Measurements from ENCODE around the gene TMEM119.

Gene TMEM119

GRCh38 chr12:108622921-108623514, 25.1 kb upstream of the TMEM119 start:
- Histone ChIP-seq H2BK5ac (ENCODE audit: low read length) (no peak overlapping the region), H4K8ac (ENCODE audit: low read depth, low read length) (no peak overlapping the region), H3K9ac (ENCODE audit: low read length) (no peak overlapping the region), H3K79me1 (ENCODE audit: low read length) (no peaks in the 10 kb centered on the region), H3K27me3 (ENCODE audit: insufficient read depth, low read length, poor library complexity) (no peaks in the 10 kb centered on the region), H3K4me3 (ENCODE audit: low read length) (no peak overlapping the region), H3K18ac (ENCODE audit: low read length) (no peak overlapping the region), H3K56ac (ENCODE audit: low read length) (no peak overlapping the region), H2BK120ac (ENCODE audit: low read depth, low read length) (no peak overlapping the region), H2AK5ac (ENCODE audit: low read length) (no peak overlapping the region), H3K4me2 (ENCODE audit: low read length) (no peak overlapping the region), H3K27ac (ENCODE audit: low read depth, low read length) (no peak overlapping the region), H3K4ac (ENCODE audit: low read depth, low read length) (no peak overlapping the region), H4K5ac (ENCODE audit: low read length) (no peak overlapping the region), H3K4me1 (ENCODE audit: control insufficient read depth, low read depth, low read length) (no peaks in the 10 kb centered on the region), H2BK15ac (replicated peaks; ENCODE audit: low read depth) (no peak overlapping the region), H3K23ac (ENCODE audit: low read length) (no peak overlapping the region), H3K36me3 (ENCODE audit: control insufficient read depth, insufficient read depth, low read length) (no peaks in the 10 kb centered on the region), H3K79me2 (ENCODE audit: control insufficient read depth, insufficient read depth, low read length) (no peaks in the 10 kb centered on the region)
- WGBS (ENCODE audit: extremely low coverage, insufficient coverage, low lambda C conversion rate) = no CpG with 5 or more reads among the region's 14 CpGs
- no peak for DNase-seq

- Histone ChIP-seq H3K4me3 (ENCODE audit: low read length) (no peak overlapping the region), H2AK5ac (ENCODE audit: low read length) (no peak overlapping the region), H3K4ac (ENCODE audit: low read depth, low read length) (no peak overlapping the region), H3K27ac (ENCODE audit: low read depth, low read length) (no peak overlapping the region), H2BK5ac (ENCODE audit: low read length) (no peak overlapping the region), H3K36me3 (ENCODE audit: control insufficient read depth, insufficient read depth, low read length) (no peaks in the 10 kb centered on the region), H3K79me2 (ENCODE audit: control insufficient read depth, insufficient read depth, low read length) (no peaks in the 10 kb centered on the region), H3K4me2 (ENCODE audit: low read length) (no peak overlapping the region), H3K9ac (ENCODE audit: low read length) (no peak overlapping the region), H3K4me1 (ENCODE audit: control insufficient read depth, low read depth, low read length) (no peaks in the 10 kb centered on the region), H3K79me1 (ENCODE audit: low read length) (no peaks in the 10 kb centered on the region), H3K18ac (ENCODE audit: low read length) (no peak overlapping the region), H3K23ac (ENCODE audit: low read length) (no peak overlapping the region), H3K56ac (ENCODE audit: low read length) (no peak overlapping the region), H2BK15ac (replicated peaks; ENCODE audit: low read depth) (no peak overlapping the region), H4K8ac (ENCODE audit: low read depth, low read length) (no peak overlapping the region), H3K27me3 (ENCODE audit: insufficient read depth, low read length, poor library complexity) (no peaks in the 10 kb centered on the region), H2BK120ac (ENCODE audit: low read depth, low read length) (no peak overlapping the region), H4K5ac (ENCODE audit: low read length) (no peak overlapping the region)
- no CpG with 5 or more reads among the region's 4 CpGs for WGBS (ENCODE audit: extremely low coverage, insufficient coverage, low lambda C conversion rate)
- DNase-seq = peak; percentile 94
These were observed 24.5 kb upstream of the TMEM119 start for GRCh38 chr12:108622421-108622820.

GRCh38 chr12:108621161-108621560, 23.3 kb upstream of the TMEM119 start:
- Histone ChIP-seq H3K36me3 (ENCODE audit: control insufficient read depth, insufficient read depth, low read length) (no peaks in the 10 kb centered on the region), H3K18ac (ENCODE audit: low read length) (no peak overlapping the region), H2BK5ac (ENCODE audit: low read length) (no peak overlapping the region), H3K56ac (ENCODE audit: low read length) (no peak overlapping the region), H3K79me1 (ENCODE audit: low read length) (no peaks in the 10 kb centered on the region), H3K4me1 (ENCODE audit: control insufficient read depth, low read depth, low read length) (no peaks in the 10 kb centered on the region), H3K79me2 (ENCODE audit: control insufficient read depth, insufficient read depth, low read length) (no peaks in the 10 kb centered on the region), H4K5ac (ENCODE audit: low read length) (no peak overlapping the region), H3K9ac (ENCODE audit: low read length) (no peak overlapping the region), H3K4me2 (ENCODE audit: low read length) (no peak overlapping the region), H2BK15ac (replicated peaks; ENCODE audit: low read depth) (no peak overlapping the region), H3K4ac (ENCODE audit: low read depth, low read length) (no peak overlapping the region), H4K8ac (ENCODE audit: low read depth, low read length) (no peak overlapping the region), H3K27me3 (ENCODE audit: insufficient read depth, low read length, poor library complexity) (no peaks in the 10 kb centered on the region), H3K23ac (ENCODE audit: low read length) (no peak overlapping the region), H3K27ac (ENCODE audit: low read depth, low read length) (no peak overlapping the region), H2BK120ac (ENCODE audit: low read depth, low read length) (no peak overlapping the region), H2AK5ac (ENCODE audit: low read length) (no peak overlapping the region), H3K4me3 (ENCODE audit: low read length) (no peak overlapping the region)
- DNase-seq = no peak
- WGBS (ENCODE audit: extremely low coverage, insufficient coverage, low lambda C conversion rate) = no CpG with 5 or more reads among the region's 3 CpGs

- no peak overlapping the region for H3K27ac ChIP-seq (ENCODE audit: low read depth, low read length)
These were observed 22.5 kb upstream of the TMEM119 start for GRCh38 chr12:108620236-108620879.

GRCh38 chr12:108619369-108620160, 21.7 kb upstream of the TMEM119 start:
- H2AK5ac ChIP-seq (ENCODE audit: low read length) = no peak overlapping the region
- H3K36me3 ChIP-seq (ENCODE audit: control insufficient read depth, insufficient read depth, low read length) = no peaks in the 10 kb centered on the region
- H3K9ac ChIP-seq (ENCODE audit: low read length) = no peak overlapping the region
- H4K5ac ChIP-seq (ENCODE audit: low read length) = no peak overlapping the region
- H3K23ac ChIP-seq (ENCODE audit: low read length) = no peak overlapping the region
- H2BK120ac ChIP-seq (ENCODE audit: low read depth, low read length) = no peak overlapping the region
- H3K79me1 ChIP-seq (ENCODE audit: low read length) = no peaks in the 10 kb centered on the region
- no CpG with 5 or more reads among the region's 14 CpGs for WGBS (ENCODE audit: extremely low coverage, insufficient coverage, low lambda C conversion rate)
- DNase-seq = no peak
- no peak overlapping the region for H3K4me2 ChIP-seq (ENCODE audit: low read length)
- no peak overlapping the region for H2BK15ac ChIP-seq (replicated peaks; ENCODE audit: low read depth)
- no peaks in the 10 kb centered on the region for H3K4me1 ChIP-seq (ENCODE audit: control insufficient read depth, low read depth, low read length)
- no peak overlapping the region for H3K18ac ChIP-seq (ENCODE audit: low read length)
- H3K27me3 ChIP-seq (ENCODE audit: insufficient read depth, low read length, poor library complexity) = no peaks in the 10 kb centered on the region
- H3K79me2 ChIP-seq (ENCODE audit: control insufficient read depth, insufficient read depth, low read length) = no peaks in the 10 kb centered on the region
- H3K4me3 ChIP-seq (ENCODE audit: low read length) = no peak overlapping the region
- no peak overlapping the region for H3K56ac ChIP-seq (ENCODE audit: low read length)
- H2BK5ac ChIP-seq (ENCODE audit: low read length) = no peak overlapping the region
- no peak overlapping the region for H3K27ac ChIP-seq (ENCODE audit: low read depth, low read length)
- no peak overlapping the region for H3K4ac ChIP-seq (ENCODE audit: low read depth, low read length)
- H4K8ac ChIP-seq (ENCODE audit: low read depth, low read length) = no peak overlapping the region

More at GRCh38 chr12:108620236-108620879, 22.5 kb upstream of the TMEM119 start:
- no peaks in the 10 kb centered on the region for H3K4me1 ChIP-seq (ENCODE audit: control insufficient read depth, low read depth, low read length)
- H3K4me3 ChIP-seq (ENCODE audit: low read length) = no peak overlapping the region
- H3K18ac ChIP-seq (ENCODE audit: low read length) = no peak overlapping the region
- H3K79me2 ChIP-seq (ENCODE audit: control insufficient read depth, insufficient read depth, low read length) = no peaks in the 10 kb centered on the region
- H2BK5ac ChIP-seq (ENCODE audit: low read length) = no peak overlapping the region
- no peak overlapping the region for H4K8ac ChIP-seq (ENCODE audit: low read depth, low read length)
- DNase-seq = no peak
- H3K56ac ChIP-seq (ENCODE audit: low read length) = no peak overlapping the region
- no peaks in the 10 kb centered on the region for H3K36me3 ChIP-seq (ENCODE audit: control insufficient read depth, insufficient read depth, low read length)
- H2BK15ac ChIP-seq (replicated peaks; ENCODE audit: low read depth) = no peak overlapping the region
- H3K4ac ChIP-seq (ENCODE audit: low read depth, low read length) = no peak overlapping the region
- no peaks in the 10 kb centered on the region for H3K79me1 ChIP-seq (ENCODE audit: low read length)
- H3K4me2 ChIP-seq (ENCODE audit: low read length) = no peak overlapping the region
- H2AK5ac ChIP-seq (ENCODE audit: low read length) = no peak overlapping the region
- no peaks in the 10 kb centered on the region for H3K27me3 ChIP-seq (ENCODE audit: insufficient read depth, low read length, poor library complexity)
- H2BK120ac ChIP-seq (ENCODE audit: low read depth, low read length) = no peak overlapping the region
- H4K5ac ChIP-seq (ENCODE audit: low read length) = no peak overlapping the region
- no CpG with 5 or more reads among the region's 10 CpGs for WGBS (ENCODE audit: extremely low coverage, insufficient coverage, low lambda C conversion rate)
- H3K9ac ChIP-seq (ENCODE audit: low read length) = no peak overlapping the region
- no peak overlapping the region for H3K23ac ChIP-seq (ENCODE audit: low read length)

Measured in mesendoderm (in vitro differentiated cells).